Left renal pelvis (tissue), 4 donors: Measurements from ENCODE around the gene RTP2. TPM values are rescaled to one million over a fixed set of nuclear protein-coding genes. Genes with fewer than 3 reads are reported as not detected.

Source experiments
- DNase-seq, 4 donors: peaks; one replicate each; pipeline ENCODE4 v3.0.0-alpha.2; 2013; ENCODE audit warnings: low read depth in 4 of 4, low spot score in 3 of 4
- polyA plus RNA-seq, 4 donors: library from polyadenylated mRNA; unstranded; fragments of 120-200 nt; gene quantifications; one replicate each; pipeline ENCODE4 v1.2.1, GENCODE V29; 2013; ENCODE audit not compliant: insufficient read length in 4 of 4

The RTP2 gene, protein sequence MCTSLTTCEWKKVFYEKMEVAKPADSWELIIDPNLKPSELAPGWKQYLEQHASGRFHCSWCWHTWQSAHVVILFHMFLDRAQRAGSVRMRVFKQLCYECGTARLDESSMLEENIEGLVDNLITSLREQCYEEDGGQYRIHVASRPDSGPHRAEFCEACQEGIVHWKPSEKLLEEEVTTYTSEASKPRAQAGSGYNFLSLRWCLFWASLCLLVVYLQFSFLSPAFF
- polyA plus RNA-seq = not detected

DNA sequence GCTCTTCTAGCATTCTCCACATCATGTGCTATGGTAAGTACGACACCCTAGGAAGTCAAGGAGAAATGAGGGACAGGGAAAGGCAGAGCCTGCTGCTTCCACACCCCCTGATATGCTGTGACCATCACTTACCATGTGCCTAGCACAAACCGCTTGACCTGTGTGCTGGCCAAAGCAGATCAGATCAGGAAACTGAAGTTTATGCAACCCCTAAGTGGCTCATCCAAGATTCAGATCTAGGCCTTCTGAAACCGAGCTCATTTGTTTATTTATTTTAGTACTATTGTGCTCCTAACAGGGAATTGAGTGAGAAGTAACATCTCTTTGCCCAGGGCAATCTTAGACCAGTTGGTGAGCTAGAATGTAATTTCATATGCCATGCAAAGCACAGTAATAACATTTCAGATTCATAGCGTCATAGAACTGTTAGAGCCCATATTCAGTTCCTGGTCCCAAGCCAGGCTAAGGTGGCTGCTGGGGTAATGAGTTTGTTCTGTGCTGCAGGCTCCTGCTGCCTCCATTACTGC lies at the start of gene RTP2:
Gene RTP2 (minus strand): TSS at position 51 of the 527 bp plus-strand sequence. CDS start 429 bp downstream, outside the sequence.
- DNase-seq = no peak

DNA sequence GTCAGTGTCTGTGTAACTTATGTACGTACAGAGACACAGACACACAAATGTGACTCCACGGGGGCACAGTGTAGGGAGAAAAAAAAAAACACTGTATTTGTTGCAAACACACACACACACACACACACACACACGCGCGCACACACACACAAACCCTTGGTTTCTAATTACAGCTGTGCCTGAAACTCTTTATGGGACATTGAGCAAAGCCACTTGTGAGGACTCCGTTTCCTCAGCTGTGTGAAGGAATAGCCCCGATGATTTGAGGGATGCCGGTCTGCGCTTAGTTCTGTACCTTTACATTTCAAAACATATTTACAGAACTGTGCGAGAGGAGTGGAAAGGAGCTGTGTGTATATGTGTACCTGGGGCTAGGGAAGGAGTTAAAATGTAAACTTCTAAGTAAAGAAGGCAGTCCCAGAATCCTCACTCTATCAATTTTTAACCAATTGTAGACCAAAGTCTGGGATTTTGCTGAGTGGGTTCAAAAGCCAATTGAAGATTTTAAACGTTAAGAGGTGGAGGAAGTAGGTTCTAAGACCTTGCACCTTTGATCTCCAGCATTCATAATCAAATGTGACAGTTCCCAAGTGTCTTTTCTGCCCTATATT lies 48.3 kb upstream of the RTP2 start:
- peak in 1 of 4 donors; percentile 64 for DNase-seq

DNA sequence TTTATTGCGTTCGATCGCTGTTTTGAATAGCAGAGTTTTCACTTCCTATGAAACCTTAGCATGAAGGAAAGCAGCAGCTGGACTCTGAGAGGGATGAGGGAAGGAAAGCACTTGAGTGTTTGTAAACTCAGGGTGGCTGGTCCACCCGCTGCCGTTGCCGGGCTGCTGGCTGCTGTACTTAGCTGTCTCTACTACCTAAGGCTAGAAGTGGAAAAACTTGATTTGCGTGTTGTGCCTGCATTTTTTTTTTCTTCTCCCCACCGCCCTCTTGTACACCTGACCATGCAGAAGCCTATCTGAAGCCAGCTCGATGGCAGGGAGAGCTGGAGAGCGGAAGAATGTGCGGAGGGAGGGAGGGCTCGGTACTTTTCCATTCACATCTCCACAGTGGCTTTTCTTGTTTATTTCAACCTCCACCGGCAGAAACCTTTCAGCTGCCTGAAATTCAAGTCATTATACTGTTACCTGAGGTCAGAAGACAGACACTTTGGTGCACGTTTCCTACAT lies 47.7 kb upstream of the RTP2 start:
- peak in 1 of 4 donors; percentile 74 for DNase-seq

DNA sequence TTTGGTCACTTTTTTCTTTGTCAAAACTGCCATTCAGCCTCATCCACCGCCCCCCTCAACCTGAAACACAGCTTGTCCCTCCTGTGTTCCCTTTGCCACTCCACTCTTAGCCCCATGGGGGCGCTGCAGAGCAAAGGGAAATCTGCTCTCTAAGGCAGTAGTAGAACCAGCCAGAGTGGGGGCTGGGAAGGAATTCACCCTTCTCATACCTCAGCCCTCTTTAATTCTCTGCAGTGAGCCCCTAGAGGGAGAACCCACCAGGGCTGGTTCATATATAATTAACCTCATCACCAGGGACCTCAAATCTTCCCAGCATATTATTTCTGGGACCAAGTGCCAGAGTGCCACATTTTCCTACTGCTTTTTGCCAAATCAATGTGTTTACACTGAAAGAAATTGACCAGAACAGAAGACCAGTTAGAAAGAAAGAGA lies 45.7 kb upstream of the RTP2 start:
- peak in 2 of 4 donors; percentile 87 to 91 for DNase-seq

DNA sequence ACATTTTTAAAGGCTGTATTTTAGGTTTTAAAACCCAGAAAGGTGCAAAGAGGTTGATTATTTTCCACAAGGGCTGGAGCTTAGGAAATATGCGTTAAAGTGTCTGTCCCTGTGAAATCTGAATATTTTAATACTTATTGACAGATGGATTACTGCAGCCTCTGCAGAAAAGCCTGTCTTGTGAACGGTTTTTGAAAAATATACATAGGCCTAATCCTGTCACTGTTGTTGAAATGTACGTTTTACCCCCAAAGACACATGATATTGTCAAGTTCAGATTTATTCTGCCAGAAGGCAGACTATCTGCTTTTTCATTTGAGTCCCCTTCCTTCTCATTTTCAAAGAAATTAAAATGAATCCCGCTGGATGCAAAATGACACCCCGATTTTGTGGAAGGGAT lies 45.1 kb upstream of the RTP2 start:
- no peak for DNase-seq

DNA sequence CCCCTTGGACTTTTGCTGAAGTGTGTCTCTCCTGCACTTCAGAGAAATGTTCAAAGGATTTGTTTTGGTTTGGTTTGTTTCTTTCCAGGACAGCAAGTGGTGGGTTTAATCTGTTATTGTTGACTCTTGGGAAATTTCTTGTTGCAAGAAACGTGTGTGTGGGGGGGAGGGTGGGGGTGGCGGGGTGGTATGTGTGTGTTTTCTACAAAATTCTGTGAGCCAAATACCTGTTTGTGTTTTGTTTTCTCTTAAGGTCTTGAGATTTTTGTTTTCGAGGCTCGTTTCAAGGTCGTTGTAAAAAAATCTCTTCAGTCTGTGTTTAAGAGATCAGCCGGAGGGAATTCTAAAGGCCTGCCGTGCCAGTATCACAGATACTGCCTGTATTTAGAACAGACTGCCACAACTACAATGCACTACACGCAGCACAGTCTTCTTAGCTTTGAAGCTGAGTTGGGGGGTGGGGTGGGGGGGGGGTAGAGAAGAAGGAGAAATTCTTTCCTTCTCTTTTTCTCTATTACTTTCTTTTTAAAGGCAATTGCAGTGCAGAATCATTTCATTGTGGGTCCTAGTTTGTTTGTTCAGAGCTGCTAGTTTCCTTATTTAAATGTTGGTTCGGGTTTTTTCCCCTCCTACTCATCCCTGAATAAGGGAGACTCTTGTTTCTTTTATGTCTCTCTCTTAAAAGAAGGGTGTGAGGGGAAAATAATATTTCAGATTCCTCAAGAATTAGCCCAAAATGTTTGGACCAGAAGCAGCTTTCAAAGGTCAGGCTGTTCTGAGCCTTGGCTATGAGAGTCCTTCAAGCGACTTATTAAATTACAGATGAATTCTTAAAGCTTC lies 44.3 kb upstream of the RTP2 start:
- DNase-seq = no peak

DNA sequence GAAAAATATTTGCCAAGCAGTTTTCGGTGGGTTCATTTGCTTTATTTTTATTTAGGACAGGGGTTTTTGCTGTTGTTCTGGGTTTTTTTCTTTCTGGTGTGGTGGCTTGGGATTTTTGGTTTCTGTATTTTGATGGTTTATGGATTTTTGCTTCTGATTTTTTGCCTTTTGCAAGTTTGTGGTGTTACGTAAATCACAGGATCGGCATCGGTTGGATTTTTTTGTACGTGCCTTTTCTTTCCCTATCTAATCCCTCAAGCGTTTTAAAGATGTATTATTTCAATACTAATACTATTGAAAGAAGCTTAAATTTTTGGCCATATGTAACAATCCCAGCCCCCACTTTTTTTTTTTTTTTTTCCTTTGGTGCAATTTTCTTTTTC lies 43.7 kb upstream of the RTP2 start:
- no peak for DNase-seq

DNA sequence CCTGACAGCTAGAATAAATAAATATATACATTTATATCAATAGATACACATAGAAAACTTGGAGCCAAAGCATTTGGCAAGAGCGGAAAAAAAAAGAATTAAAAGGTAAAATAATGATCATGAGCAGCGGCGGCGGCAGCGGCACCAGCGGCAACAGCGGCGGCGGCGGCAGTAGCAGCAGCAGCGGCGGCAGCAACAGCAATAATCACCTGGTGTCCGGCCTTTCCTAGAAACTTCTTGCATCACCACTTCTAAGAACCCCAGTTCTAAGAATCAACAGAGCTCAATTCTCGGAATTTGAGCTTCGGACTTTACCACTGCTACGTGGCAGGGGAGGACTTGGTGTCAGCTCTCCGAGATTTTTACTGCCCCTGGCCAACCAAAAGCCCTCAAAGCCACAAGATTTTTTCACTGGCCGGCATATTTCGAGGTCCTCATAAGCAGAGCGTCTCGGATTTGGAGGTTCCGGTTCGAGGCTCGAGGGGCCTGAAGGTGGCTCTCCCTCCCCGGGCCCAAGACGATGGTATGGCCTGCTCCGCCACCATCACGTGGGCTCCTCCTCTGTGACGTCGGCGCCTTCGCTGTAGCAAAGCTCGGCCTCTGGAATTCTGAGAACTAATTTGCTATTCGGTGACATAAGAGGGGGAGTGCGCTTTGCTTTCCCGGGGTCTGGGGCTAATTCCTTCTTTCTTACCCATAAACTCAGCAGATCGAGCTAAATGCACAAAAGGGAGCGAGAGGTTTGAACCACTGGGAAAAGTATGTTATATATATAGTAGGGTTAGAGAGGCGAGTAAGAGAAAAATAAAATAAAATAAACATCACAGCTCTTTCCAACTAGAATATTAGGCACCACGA lies 43.1 kb upstream of the RTP2 start, which contains the start of gene BCL6:
Gene BCL6 (minus strand): TSS at position 268 of the 858 bp plus-strand sequence. CDS start 11,775 bp downstream, outside the sequence.
- DNase-seq = peak; percentile 95 to 98 (median 98)

DNA sequence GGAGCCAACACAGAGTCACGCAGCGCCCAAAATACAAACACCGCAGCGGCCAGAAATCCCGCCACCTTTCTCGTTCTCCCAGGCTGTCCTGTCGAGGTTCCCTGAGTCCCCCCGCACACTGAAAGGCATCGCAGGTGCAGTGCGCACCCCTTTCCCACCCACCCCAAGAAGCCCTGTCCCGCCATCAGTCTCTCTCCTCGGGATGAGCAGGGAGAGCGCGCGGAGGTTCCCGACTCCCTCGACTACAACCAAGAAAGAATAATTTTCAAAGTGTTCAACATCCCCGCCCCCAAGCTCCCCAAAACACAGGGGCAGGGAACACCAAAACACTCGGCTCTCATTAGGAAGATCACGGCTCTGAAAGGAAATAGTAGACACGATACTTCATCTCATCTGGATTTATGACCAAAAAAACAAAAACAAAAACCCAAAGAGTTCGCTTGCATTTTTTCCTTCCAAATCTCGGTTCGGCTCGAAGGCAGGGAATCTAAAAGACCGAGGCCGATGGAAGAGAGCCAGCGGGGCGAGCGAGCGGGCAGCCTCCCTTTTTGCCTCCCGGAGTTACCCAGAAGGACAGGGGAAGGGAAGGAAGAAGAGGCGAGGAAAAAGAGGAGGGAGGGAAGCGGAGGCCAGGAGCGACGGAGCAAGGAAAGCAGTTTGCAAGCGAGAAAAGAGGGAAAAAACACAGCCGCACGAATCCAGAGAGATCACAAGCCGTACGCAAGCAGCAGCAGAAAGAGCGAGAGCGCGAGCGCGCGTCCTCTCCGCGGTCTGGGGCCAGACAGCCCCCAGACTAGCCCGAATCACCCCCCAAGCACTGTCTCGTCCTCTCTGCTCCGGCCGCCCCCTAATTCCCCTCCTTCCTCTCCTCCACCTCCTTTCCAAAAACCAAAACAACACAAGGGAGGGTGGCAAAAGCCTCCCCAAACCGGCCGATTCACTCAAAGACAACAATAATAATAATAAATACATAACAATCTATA lies 42.1 kb upstream of the RTP2 start:
- peak in 1 of 4 donors; percentile 48 for DNase-seq

DNA sequence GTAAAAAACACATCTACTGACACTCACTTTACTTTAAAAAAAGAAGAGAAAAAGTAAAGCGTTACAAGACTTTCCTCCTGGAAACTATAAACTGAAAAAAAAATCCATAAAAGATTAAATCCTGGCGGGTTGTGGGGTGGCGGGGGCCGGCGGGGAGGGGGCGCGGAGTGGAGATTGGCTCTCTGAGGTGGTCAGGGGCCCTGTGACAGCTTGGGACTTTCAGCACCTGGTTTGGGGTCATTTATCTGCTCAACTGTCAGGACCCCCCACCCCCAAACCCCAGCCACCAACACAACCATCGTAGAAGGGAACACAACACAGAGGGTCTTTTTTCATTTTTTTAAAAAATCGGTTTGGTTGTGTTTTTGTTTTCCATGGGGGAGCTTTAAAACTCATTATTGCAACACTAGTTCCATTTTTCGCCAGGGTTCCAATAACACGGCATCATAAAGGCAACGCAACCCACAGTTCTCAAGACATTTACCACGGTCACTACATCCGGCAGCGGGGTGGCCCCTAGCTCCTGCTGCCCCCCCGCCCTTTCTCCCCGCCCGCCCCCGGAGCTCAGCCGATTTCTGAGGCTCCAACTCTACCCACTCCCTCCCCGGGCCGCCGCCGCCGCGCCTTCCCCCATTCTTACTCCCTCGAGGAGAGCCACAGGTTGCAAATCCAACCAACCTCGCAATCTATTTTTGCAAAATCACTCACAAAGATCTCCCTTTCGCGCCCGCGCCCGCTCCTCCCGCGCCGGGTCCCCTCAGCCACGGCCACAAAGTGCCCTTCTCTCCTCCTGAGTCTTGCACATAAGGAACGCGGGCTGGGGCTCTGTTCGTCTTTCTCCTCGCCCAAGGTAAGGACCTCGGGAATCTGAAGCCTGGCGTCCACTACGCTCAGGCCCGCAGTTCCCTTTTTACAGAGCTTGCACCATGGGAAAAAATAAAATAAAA lies 41.1 kb upstream of the RTP2 start:
- DNase-seq = no peak

DNA sequence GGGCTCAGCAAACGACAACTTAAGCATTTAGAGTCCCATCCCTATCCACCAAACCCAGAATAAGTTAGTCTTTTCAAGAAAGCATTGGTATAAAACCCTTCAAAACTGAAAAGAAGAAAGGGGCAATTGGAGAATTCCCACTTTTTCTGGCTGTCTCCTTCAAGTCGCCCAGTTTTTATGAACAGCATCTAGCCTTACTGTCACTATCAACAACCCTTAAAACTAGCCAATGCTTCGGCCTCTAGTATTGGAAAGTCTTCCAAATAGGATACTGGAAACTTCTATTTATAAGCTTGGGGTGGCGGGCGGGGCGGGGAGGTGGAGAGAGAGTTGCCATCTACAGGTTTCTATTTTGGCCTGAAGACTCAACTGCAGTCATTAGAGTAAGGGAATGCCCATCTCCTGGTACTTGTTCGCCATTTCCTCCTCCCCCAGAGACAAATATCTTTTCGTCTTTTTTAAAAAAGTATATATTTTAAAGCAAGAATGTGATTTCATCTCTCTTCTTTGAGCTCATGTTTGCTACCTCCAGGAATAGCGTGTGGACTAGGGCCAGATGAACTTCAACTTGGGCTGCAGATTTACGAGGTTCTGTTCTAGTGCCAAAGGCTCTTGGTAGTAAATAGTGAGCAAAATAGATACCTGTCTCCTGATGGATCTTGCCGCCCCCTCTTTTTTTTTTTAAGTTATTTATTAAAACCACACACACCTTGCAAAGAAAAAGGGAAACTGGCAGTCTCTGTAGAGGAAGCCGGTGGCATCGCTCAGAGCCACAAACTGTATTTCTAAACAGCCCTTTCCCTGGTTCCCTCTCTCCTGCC lies 40.2 kb upstream of the RTP2 start:
- DNase-seq = no peak

DNA sequence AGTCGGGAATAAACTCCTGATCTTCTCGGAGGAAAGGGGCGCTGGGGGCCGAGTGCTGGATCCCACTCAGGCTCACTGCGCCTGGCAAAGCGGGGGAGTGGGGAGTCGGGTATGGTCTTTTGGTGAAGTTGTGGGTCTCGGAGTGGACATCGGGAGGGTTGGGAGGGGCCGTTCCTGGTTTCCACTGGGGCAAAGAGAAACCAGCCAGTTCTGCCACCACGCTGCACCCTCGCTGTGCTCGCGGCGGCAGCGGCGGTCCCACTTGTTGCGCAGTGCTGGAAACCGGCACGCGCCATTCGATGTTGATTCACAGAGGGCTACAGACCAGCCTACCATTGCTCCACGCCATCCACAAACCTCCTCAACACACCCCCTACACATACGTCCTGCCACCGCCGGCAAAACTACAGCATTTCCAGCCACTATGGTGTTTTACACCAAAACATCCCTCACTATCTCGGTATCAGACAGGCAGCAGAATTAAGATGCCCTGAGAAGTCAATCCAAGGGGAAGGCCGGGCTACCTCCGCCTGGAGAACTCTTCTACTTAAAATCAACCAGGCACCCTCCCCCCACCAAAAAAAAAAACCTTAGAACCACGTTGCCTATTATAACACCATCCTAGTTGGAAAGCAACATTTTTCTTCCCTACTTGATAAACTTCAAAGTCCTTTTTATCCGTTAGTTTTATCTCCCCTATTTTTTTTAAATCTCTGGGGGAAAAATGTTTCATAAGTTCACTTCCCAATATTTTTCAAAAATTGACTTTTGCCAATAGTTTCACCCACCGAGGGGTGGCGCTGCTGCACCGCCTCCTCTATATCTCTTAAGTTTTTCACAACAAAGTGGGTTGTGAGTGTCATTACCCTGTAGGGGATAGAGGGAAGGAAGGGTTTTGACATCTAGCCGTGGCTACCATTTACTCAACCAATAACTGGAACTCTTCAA lies 39.3 kb upstream of the RTP2 start:
- DNase-seq = no peak

DNA sequence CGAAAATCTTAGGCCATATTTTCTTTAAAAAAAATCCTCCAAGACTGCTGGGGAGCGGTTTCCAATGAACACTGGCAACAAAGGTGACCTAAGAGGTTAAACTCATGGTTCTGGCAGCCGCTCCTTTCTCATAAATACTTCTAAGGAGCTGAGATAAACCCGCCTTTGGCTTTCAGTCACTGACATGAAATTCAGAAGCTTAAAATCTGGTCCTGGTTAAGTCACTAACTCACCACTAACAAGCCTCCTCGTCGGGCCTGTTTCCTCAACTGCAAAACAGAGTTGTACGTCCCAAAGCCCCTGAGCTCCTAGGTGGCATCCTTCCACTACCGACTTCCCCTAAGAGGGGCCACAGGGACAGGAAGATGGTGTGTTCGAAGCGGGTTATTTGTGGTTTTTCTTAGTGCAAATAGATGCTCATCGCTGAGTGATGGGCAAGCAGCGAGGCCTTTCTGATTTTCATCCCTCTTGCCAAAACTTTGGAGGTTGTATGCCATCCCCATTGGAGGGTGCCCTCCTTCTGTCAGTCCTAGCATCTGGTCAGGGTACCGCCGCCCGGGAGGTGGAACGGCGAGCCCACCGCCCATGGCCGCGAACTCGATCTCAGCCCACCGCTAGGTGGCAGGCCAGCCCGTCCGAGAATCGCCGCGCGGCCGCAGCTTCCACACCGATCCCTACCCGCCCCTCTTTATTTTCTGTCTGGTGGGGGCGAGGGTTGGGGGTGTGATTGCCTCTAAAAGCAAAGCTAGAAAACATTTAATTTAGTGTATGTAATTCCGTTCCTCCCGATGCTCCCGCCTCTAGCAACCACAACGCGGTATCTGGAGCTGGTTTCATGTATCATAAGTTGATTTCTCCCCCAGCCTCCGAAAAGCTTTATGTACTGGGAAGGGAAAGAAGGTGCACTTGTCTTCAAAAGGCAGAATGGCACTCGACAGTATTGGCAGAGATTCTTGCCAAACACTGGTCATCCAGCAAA lies 38.4 kb upstream of the RTP2 start:
- DNase-seq = peak in 1 of 4 donors; percentile 55

DNA sequence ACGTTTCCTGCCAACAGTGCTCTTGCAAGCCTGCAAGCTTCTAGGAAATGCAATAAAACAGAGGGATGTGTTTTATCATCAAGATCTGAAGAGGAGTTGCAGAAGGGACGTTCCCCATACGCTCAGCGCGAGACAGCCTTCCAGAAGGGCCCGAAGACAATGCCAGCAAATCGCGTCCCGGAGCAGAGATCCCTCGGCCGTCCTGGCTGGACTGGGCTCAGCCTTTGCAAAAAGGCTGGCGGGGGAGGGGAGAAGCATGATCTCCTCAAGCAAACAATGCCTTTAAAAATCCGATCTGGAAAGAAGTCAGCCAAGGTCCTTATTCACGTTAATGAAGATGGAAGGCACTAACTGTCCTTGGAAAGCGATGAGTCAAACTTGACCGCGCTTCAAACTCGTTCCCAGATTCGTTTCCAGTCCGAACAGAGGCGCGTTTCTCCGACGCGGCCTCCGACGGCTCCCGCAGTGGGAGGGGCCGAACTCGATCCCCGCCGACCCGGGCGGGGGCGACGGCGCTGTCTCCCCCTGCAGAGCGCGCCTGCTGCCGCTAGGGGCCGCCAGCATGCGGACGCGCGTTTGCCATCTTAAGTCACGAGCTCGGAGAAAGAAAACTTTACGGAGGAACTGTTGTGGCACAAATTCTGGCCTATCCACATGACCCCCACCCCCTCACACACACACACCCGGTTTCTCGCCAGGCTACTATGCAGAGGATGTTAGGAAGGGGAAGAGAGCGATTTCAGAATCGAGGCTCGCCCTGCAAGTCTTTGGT lies 37.4 kb upstream of the RTP2 start:
- peak in 1 of 4 donors; percentile 79 for DNase-seq
